Fibroblast of peridontal ligament (primary cell): ENCODE measurements around the gene C10orf105.
A peak's percentile ranks its signal among the peaks of the same experiment; 100 is the strongest.

Experiments
- DNase-seq: peaks from one replicate; pipeline ENCODE4 v3.0.0-alpha.2; 2010; ENCODE audit errors: extremely low read depth

Gene C10orf105

GRCh38 chr10:71719464-71720201 lies at the start of gene C10orf105:
Gene C10orf105 (minus strand): TSS chr10:71719778. CDS start chr10:71716337, 3,441 bp downstream.
- DNase-seq, result no peak

DNA sequence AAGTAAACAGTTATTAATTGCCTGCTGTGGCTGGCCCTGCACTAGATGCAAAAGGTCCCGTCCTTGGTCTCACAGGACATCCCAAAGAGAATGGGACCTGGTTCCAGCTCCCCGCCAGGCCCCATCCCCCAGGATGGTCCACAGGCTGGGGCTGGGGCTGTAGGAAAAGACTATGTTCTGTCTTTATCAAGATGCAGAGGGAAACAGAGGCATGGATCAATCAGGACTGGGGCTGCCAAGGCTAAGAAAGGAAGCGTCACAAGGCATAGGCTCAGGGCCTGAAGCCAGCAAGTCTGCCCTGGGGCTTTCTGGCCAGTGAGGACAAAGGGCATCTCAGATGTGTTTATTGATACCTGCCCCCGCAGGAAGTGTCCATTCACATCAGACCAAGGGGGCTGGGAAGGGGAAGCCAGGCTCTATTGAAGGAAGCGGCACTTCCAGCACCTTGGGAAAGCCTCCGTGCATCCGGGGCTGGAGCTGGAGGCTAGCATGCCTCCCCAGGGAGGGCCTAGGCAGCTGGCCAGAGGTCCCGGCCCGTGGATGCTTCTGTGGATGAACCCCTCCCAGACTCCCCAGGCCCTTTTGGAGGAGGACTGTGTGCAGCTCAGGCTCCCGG lies 48.0 kb upstream of the C10orf105 start:
- DNase-seq, result peak; percentile 34

GRCh38 chr10:71766717-71767419 lies 47.3 kb upstream of the C10orf105 start:
- DNase-seq, result peak; percentile 92

- DNase-seq, result no peak
Observed at GRCh38 chr10:71765906-71766716, 46.5 kb upstream of the C10orf105 start.

DNA sequence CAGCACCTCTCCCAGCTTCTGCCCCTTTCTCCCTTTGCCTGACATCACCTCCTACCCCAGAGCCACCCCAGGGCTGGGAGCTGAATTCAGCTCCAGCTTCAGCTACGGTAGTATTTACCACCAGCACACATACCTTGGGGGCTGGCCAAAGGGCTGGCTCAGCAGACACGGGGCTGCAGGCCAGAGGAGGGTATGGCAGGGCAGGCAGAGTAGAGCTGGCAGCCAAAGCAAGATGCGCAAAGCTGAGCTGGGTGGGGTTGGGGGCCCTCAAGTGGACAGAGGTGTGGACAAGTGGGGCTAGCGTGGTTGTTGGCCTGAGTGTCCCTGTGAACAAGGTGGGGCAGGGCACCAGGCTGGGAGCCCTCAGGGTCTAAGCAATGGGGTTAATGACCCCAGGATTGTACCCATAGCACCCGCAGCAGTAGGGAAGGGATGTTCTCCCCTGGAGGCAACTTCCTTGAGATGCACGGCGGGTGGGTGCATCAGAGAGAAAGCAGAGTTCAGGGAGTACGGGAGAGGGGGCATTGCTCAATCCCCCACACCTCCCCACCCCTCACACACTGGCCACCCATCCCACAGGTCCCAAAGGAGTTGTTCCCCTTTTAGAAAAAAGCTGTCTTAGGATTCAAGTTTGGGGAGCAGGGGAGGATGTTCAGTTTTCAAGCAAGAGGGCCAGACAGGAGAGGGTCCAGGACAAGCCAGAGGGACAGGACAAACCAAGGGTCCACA lies 45.8 kb upstream of the C10orf105 start:
- peak; percentile 43 for DNase-seq

GRCh38 chr10:71763352-71764127 lies 44.0 kb upstream of the C10orf105 start:
- DNase-seq, result no peak

DNA sequence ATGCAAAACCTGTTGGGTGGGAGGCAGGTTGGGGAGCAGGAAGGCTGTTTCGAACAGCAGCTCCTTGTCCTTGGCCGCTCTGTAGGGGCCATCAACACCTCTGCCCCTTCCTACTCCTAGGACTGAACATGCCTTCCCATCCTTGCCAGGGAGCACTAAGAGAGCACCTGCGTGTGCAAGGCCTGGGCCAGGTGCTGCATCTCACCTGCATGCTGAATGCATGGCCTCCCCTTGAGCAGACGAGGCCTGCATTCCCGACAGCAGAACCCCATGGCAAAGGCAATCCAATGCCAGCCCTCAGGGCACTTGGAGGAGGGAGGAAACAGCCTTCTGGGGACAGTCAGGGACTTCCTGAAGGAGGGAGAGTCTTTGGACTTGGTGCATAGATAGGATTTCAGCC lies 42.7 kb upstream of the C10orf105 start:
- DNase-seq, result no peak

GRCh38 chr10:71761541-71762113 lies 42.0 kb upstream of the C10orf105 start:
- no peak for DNase-seq

DNA sequence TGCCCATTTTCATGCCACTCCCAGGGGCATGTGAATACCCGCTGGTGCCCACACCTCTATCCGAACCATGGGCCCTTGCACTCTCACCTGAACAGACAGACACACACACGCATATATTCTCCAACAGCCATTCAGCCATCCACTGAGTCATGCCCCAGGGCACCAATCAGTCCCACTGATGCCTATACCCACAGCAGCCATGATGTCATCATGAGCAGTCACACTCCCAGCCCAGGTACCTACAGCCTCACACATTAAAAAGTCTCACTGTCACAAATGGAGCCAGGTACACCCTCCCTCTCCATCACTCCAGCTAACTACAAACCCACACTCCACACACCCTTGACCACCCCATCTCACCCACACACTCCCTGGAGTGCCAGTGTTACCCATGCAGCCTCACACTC lies 41.5 kb upstream of the C10orf105 start:
- no peak for DNase-seq

GRCh38 chr10:71757399-71757922 lies 37.9 kb upstream of the C10orf105 start:
- DNase-seq, result no peak

- DNase-seq, result no peak
Observed at GRCh38 chr10:71756311-71757191, 37.0 kb upstream of the C10orf105 start.

DNA sequence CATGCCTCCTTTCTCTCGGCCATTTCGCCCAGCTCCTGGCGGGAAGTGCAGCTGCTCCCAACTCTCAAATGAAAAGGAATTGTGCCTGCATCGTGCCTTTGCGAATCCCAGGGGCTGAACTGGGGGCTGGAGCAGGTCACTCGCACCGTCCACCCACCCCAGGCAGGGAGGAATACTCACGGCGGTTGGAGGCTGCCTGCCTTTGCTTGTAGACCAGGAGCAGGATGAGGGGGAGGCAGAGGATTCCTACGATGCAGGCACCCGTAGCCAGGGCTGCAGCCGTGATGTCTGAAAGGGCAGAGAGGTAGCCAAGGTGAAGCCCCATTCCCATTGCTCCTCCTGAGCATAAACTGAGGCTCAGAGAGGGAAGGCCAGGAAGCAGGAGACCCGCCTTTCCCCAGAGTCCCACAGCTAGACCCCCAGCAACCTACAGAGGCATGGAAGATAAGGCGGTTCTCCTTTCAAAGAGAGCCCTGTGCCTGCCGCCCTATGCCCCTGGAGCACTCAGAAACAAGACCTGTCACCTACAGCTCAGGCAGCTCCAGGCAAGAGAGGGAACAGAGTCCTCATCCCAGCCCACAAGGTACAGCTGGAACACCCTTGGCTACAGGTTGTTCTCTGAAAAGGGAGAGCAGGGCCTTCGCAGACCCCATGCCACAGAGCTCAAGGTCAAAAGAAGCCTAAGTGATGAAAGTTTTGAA lies 35.8 kb upstream of the C10orf105 start:
- DNase-seq, result no peak

DNA sequence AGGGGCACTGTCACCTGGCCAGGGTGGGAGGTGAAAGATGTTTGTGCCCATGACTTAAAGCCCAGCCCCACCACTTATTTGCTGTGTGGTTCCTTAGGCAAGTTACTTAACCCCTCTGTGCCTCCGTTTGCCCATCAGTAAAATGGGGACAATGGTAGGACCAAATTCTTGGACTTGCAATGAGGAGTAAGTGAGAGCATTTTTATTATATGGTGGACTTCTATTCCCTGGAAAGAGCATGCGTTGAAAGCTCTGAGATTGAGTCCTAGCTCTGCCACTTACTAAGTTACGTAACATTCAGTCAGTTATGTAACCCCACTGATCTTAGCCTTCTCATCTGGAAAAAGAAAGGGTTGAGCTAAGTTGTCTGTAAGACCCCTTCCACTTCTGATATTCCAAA lies 35.0 kb upstream of the C10orf105 start:
- DNase-seq, result no peak

- DNase-seq, result no peak
Observed at GRCh38 chr10:71753960-71754505, 34.5 kb upstream of the C10orf105 start.

DNA sequence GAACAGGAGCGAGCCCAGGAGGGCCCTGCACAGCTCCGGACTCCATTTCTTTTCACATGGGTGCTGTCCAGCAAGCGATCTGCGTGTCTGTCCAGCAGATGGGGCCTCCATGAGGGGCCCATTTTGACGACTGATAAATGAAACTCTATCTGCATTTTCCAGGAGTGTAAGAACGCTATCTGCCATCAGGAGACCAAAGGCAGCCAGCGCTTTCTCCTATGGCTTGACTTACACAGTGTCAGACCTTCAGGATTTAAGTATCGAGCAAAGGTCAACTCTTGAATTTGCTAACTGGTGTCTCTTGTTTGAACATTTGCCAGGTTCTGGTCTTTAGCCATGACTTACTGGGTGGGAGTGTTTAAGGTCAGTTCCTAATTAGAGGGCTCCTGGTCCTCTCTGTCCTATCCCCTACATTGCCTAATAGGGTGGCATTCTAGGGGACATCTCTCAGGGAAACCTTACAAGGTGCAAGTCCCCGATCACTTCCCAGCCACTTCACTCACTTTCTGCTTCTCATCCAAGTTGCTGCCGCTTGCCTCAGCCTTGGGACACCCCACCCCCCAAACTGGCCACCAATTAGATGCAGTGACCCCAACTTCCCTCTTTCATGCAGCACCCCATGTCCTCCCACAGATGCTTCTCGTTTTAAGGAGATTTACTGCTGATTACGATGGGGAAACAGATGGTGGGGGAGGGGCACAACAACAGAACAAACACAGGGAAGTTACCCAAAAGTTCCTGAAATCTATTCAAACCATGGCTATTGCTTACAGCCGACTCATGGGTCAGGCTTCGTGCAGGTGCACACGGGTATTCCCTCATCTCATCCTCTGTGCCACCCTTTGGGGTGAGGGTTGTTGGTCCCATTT lies 33.7 kb upstream of the C10orf105 start:
- no peak for DNase-seq

DNA sequence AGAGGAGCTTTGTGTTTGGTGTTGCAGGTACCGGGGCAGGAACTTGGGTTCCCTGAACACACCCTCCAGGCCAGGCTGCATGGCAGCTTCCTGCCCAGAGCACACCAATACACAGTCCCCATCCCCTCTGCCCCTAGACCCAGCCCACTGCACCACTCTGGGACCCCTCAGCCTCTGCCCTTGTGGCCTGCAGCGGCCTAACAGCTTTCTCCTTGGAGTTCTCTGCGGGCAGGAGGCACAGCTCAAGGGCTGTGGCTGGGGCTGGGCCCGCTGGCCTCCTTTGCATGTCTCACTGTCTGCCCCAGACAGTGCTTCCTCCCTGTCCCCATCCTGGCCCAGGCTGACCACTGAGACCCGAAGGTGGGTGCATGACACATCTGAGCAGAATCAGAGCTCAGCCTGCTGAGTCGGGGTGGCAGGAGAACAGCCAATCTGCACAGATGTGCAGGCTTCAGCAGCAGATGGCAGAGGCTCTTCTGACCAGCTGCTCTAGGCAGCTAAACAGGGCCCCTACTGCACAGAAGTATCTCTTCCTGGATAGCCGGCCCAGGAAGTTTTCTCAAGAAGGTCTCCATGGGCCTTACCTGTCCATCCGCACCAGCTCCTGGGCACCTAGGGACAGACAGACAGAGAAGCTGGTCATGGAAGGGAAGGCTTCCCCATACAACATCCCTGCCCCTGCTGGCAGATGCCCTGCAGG lies 33.0 kb upstream of the C10orf105 start:
- no peak for DNase-seq
